HCT116 (cell line): ENCODE measurements around the gene UBE2L5. TPM values are rescaled to one million over a fixed set of nuclear protein-coding genes. Genes with fewer than 3 reads are reported as not detected.

Experiments
- ATAC-seq: fragments of 200-7000 bp; cut with Tn5 transposase; 2 replicates; pipeline ENCODE4 v1.9.1; 2020; ENCODE audit warnings: mild to moderate bottlenecking, moderate library complexity
- BruUV-seq: library from RNA; stranded (reverse); fragments of 400-500 nt; replicated peaks from 2 replicates; lab custom pipeline; 2021; lab: Mats Ljungman, UMichigan
- CTCF ChIA-PET: fragments of 300-600 bp; sonication (Branson Sonifier 250); formaldehyde crosslinking; loops from one replicate; lab custom pipeline; 2021; ENCODE audit warnings: antibody characterized with exemption; lab: Charles Lee
- POLR2A ChIA-PET: fragments of 300-600, 350-600 bp; sonication (Branson Sonifier 250); formaldehyde crosslinking; loops from one replicate; lab custom pipeline; 2021; ENCODE audit warnings: antibody characterized with exemption; lab: Charles Lee
- RAD21 ChIA-PET, 2 experiments: fragments of 300-600 bp; sonication (Branson Sonifier 250); formaldehyde crosslinking; loops; one replicate each; lab custom pipeline; 2023; ENCODE audit warnings: low total read pairs in 2 of 2; ENCODE audit not compliant: uncharacterized antibody in 2 of 2, unreplicated experiment in 2 of 2, low non-redundant PET in 1 of 2; lab: Charles Lee
- DNase-seq: peaks from one replicate; pipeline ENCODE4 v3.0.0-alpha.2; 2010; ENCODE audit warnings: low read depth, low spot score
- H2AFZ ChIP-seq: fragments of 200-600 bp; shearing (Covaris generic), sonication (generic); 2 replicates; pipeline ENCODE4 v1.6.1; 2017; ENCODE audit warnings: low read depth, mixed run types, mixed read lengths, antibody characterized with exemption, low read length; ENCODE audit not compliant: poor library complexity, severe bottlenecking
- H3K27ac ChIP-seq: 2 replicates; pipeline ENCODE4 v1.5.1; 2012; ENCODE audit warnings: low read depth, low read length
- H3K27me3 ChIP-seq: fragments of 200-600 bp; sonication (generic); 2 replicates; pipeline ENCODE4 v1.6.1; 2016; ENCODE audit warnings: mixed run types, low read length, mixed read lengths; ENCODE audit not compliant: insufficient read depth
- H3K36me3 ChIP-seq, 2 experiments: fragments of 200-500 bp in 1 of 2; fragments of 200-600 bp in 1 of 2; sonication (Bioruptor generic) in 1 of 2; sonication (generic) in 1 of 2; 2 replicates each; pipeline versions ENCODE4 v1.5.1 to v1.6.1; 2014 to 2016; ENCODE audit warnings: low read length in 2 of 2, inconsistent platforms in 1 of 2, mixed read lengths in 1 of 2, mixed run types in 1 of 2; ENCODE audit not compliant: insufficient read depth in 2 of 2, control insufficient read depth in 1 of 2
- H3K4me1 ChIP-seq, 2 experiments: fragments of 200-600 bp in 1 of 2; sonication (generic) in 1 of 2; 2 replicates each; pipeline versions ENCODE4 v1.5.1 to v1.6.1; 2012 to 2017; ENCODE audit warnings: low read length in 2 of 2, inconsistent platforms in 1 of 2, mild to moderate bottlenecking in 1 of 2, mixed read lengths in 1 of 2, mixed run types in 1 of 2, moderate library complexity in 1 of 2; ENCODE audit not compliant: insufficient read depth in 2 of 2, control insufficient read depth in 1 of 2
- H3K4me2 ChIP-seq: fragments of 200-600 bp; sonication (generic); 2 replicates; pipeline ENCODE4 v1.6.1; 2017; ENCODE audit warnings: mixed run types, low read length, mixed read lengths
- H3K4me3 ChIP-seq, 2 experiments: fragments of 200-600 bp in 1 of 2; sonication (generic) in 1 of 2; replicated peaks in 1 of 2; 2 replicates each; pipeline ENCODE4 v1.5.1; 2011 to 2016; ENCODE audit warnings: low read length in 2 of 2, control low read depth in 1 of 2, low read depth in 1 of 2, mild to moderate bottlenecking in 1 of 2, mixed read lengths in 1 of 2, mixed run types in 1 of 2
- H3K79me2 ChIP-seq: fragments of 200-600 bp; sonication (generic); 2 replicates; pipeline ENCODE4 v1.6.1; 2017; ENCODE audit warnings: mild to moderate bottlenecking, mixed run types, low read length, moderate library complexity, mixed read lengths; ENCODE audit not compliant: insufficient read depth
- H3K9ac ChIP-seq: fragments of 200-600 bp; sonication (generic); 2 replicates; pipeline ENCODE4 v1.6.1; 2016; ENCODE audit warnings: low read length, mixed read lengths
- H3K9me2 ChIP-seq: fragments of 200-600 bp; sonication (generic), shearing (Covaris generic); 2 replicates; pipeline ENCODE4 v1.6.1; 2017; ENCODE audit warnings: mixed run types, mild to moderate bottlenecking, moderate library complexity; ENCODE audit not compliant: insufficient read depth
- H3K9me3 ChIP-seq, 2 experiments: fragments of 200-500 bp in 1 of 2; fragments of 200-600 bp in 1 of 2; sonication (Bioruptor generic) in 1 of 2; sonication (generic) in 1 of 2; 2 replicates each; pipeline ENCODE4 v1.6.1; 2014 to 2017; ENCODE audit warnings: low read length in 2 of 2, mixed read lengths in 2 of 2, inconsistent platforms in 1 of 2, low read depth in 1 of 2, mild to moderate bottlenecking in 1 of 2, mixed run types in 1 of 2, moderate library complexity in 1 of 2; ENCODE audit not compliant: control insufficient read depth in 1 of 2, insufficient read depth in 1 of 2
- H4K20me1 ChIP-seq: fragments of 200-600 bp; sonication (generic), shearing (Covaris generic); 2 replicates; pipeline ENCODE4 v1.6.1; 2017; ENCODE audit warnings: mixed run types, mild to moderate bottlenecking, moderate library complexity; ENCODE audit not compliant: insufficient read depth
- CTCF ChIP-seq, 3 experiments: fragments of 200-600 bp in 1 of 3; sonication (generic) in 1 of 3; IDR thresholded peaks in 2 of 3; conservative IDR thresholded peaks in 1 of 3; 2 replicates each; pipeline ENCODE4 v1.5.1; 2012 to 2017; ENCODE audit warnings: low read depth in 2 of 3, low read length in 2 of 3, antibody characterized with exemption in 1 of 3, borderline replicate concordance in 1 of 3, control low read depth in 1 of 3, mild to moderate bottlenecking in 1 of 3, mixed read lengths in 1 of 3, mixed run types in 1 of 3, moderate library complexity in 1 of 3; ENCODE audit not compliant: insufficient read depth in 1 of 3
- EGR1 ChIP-seq: IDR thresholded peaks from 2 replicates; pipeline ENCODE4 v1.6.1; 2012; ENCODE audit warnings: low read depth
- EZH2 ChIP-seq: fragments of 200-600 bp; sonication (generic); IDR thresholded peaks from 2 replicates; pipeline ENCODE4 v1.6.1; 2017; ENCODE audit warnings: antibody characterized with exemption, mixed run types
- EZH2phosphoT487 ChIP-seq: fragments of 200-600 bp; IDR thresholded peaks from 2 replicates; pipeline ENCODE4 v1.6.1; 2018; ENCODE audit warnings: antibody characterized with exemption, borderline replicate concordance
- TCF7L2 ChIP-seq: IDR thresholded peaks from 2 replicates; pipeline ENCODE4 v1.7.0; 2011; ENCODE audit warnings: borderline replicate concordance, inconsistent platforms; ENCODE audit not compliant: insufficient read depth, insufficient read length; ENCODE audit errors: extremely low read depth
- ZBTB33 ChIP-seq: IDR thresholded peaks from 2 replicates; pipeline ENCODE4 v1.6.1; 2011; ENCODE audit warnings: mild to moderate bottlenecking, low read length, moderate library complexity; ENCODE audit not compliant: insufficient replicate concordance; ENCODE audit errors: extremely low read depth
- ZFX ChIP-seq: fragments of 450-650 bp; IDR thresholded peaks from 2 replicates; pipeline ENCODE4 v1.6.1; 2017
- intact Hi-C: fragments of 100-400 bp; cut with micrococcal nuclease; formaldehyde crosslinking; loops from 2 replicates; pipeline ENCODE4 v1.10.0; 2022
- total RNA-seq: library from RNA; stranded (reverse); gene quantifications from one replicate; pipeline ENCODE4 v1.2.1, GENCODE V29; 2021; ENCODE audit not compliant: unreplicated experiment

Gene UBE2L5
- total RNA-seq, 1 experiment from 2014 or later: 0.15 TPM

- H3K27me3 ChIP-seq: no peaks in the 10 kb centered on the region
- no peak for TF ChIP-seq EZH2
- no peak for TF ChIP-seq CTCF (IDR thresholded peaks at IDR 0.05 in 2 of 3, conservative IDR thresholded peaks at IDR 0.05 in 1 of 3; ENCODE audit: borderline replicate concordance in 1 of 3, insufficient read depth in 1 of 3, low read depth in 2 of 3, low read length in 2 of 3)
- no peak for TF ChIP-seq ZFX
- TF ChIP-seq EZH2phosphoT487: no peak
- TF ChIP-seq EGR1: no peak
- no peak for TF ChIP-seq TCF7L2
- no peak for TF ChIP-seq ZBTB33
- intact Hi-C loops: loop anchor here (5.0 to 10.0 kb wide), 3 partner anchors 336 to 578 kb away; no protein-coding TSS in a partner anchor
- POLR2A ChIA-PET: interaction anchor here (0.8 to 2.1 kb wide), 2 partner anchors 35 to 390 kb away, joined by 3 to 5 read pairs; no protein-coding TSS in a partner anchor
- H3K9me3 ChIP-seq: no peaks in the 10 kb centered on the region
- H3K27ac ChIP-seq: peak overlapping the region; percentile 99
- BruUV-seq: TSS peak; percentile 96
- H3K79me2 ChIP-seq: peaks cover 36% of the 10 kb centered on the region
- H3K4me1 ChIP-seq: peaks cover 11 to 32% of the 10 kb centered on the region in 2 experiments; a peak in 3 of 4 replicates
- DNase-seq (no peak), ATAC-seq (peak; percentile 16)
- H2AFZ ChIP-seq: peak overlapping the region; percentile 55
- peaks cover 7% of the 10 kb centered on the region; the same call in 1 of the 2 replicates for H4K20me1 ChIP-seq
- peak overlapping the region; percentile 97 for H3K9ac ChIP-seq
- H3K4me2 ChIP-seq: peak overlapping the region; percentile 80
- CTCF ChIA-PET: no interaction called here
- H3K9me2 ChIP-seq: no peaks in the 10 kb centered on the region
- peak overlapping the region; percentile 73 to 80 for H3K4me3 ChIP-seq
- RAD21 ChIA-PET: no interaction called here
- peaks cover 18 to 24% of the 10 kb centered on the region in 2 experiments for H3K36me3 ChIP-seq
Measured at GRCh38 chr13:30466358-30466714, 44.0 kb downstream of the UBE2L5 start.
